Measurements from ENCODE around the gene TANC1. TPM values are rescaled to one million over a fixed set of nuclear protein-coding genes. Genes with fewer than 3 reads are reported as not detected.

TANC1 gene
- total and polyA plus RNA-seq, 7 donors = 3.6 to 74.5 (median 47.0) TPM

- Histone ChIP-seq H3K4me1 (peaks cover 0 to 54% (median 17%) of the 10 kb centered on the region in 4 donors), H3K36me3 (peaks cover 0 to 16% (median 2%) of the 10 kb centered on the region in 4 donors), H3K27me3 (no peaks in the 10 kb centered on the region), H3K27ac (no peak overlapping the region), H3K9me3 (no peaks in the 10 kb centered on the region), H3K4me3 (no peak overlapping the region)
- no peak for DNase-seq
- WGBS, 2 donors = 88 to 97% methylated on average over 5 of the region's 5 CpGs
- TF ChIP-seq EP300 (IDR thresholded peaks at IDR 0.05) = no peak
- TF ChIP-seq, protein P1, sequence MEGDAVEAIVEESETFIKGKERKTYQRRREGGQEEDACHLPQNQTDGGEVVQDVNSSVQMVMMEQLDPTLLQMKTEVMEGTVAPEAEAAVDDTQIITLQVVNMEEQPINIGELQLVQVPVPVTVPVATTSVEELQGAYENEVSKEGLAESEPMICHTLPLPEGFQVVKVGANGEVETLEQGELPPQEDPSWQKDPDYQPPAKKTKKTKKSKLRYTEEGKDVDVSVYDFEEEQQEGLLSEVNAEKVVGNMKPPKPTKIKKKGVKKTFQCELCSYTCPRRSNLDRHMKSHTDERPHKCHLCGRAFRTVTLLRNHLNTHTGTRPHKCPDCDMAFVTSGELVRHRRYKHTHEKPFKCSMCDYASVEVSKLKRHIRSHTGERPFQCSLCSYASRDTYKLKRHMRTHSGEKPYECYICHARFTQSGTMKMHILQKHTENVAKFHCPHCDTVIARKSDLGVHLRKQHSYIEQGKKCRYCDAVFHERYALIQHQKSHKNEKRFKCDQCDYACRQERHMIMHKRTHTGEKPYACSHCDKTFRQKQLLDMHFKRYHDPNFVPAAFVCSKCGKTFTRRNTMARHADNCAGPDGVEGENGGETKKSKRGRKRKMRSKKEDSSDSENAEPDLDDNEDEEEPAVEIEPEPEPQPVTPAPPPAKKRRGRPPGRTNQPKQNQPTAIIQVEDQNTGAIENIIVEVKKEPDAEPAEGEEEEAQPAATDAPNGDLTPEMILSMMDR (IDR thresholded peaks at IDR 0.05) = no peak
- no peak for TF ChIP-seq POLR2A (IDR thresholded peaks at IDR 0.05)
- no peak for TF ChIP-seq POLR2AphosphoS5 (IDR thresholded peaks at IDR 0.05)
- intact Hi-C loops (cut with DNase I) = no loop called here
Measured at GRCh38 chr2:159208438-159208837, 240.0 kb downstream of the TANC1 start.

GRCh38 chr2:159209341-159210306 is 241.2 kb downstream of the TANC1 start:
- peaks cover 0 to 17% (median 5%) of the 10 kb centered on the region in 4 donors for H3K36me3 ChIP-seq
- no peak for DNase-seq
- H3K9me3 ChIP-seq = no peaks in the 10 kb centered on the region
- TF ChIP-seq, protein P1 (IDR thresholded peaks at IDR 0.05) = no peak
- no peak for TF ChIP-seq POLR2AphosphoS5 (IDR thresholded peaks at IDR 0.05)
- no peak for TF ChIP-seq POLR2A (IDR thresholded peaks at IDR 0.05)
- no peak for TF ChIP-seq EP300 (IDR thresholded peaks at IDR 0.05)
- no peaks in the 10 kb centered on the region for H3K27me3 ChIP-seq
- H3K27ac ChIP-seq = peak overlapping the region in 2 of 4 donors; percentile 30 to 62
- intact Hi-C loops (cut with DNase I) = no loop called here
- no peak overlapping the region for H3K4me3 ChIP-seq
- 71 to 74% methylated on average over 15 of the region's 15 CpGs for WGBS, 2 donors
- peaks cover 0 to 45% (median 14%) of the 10 kb centered on the region in 4 donors for H3K4me1 ChIP-seq

GRCh38 chr2:159211447-159212396 is 243.3 kb downstream of the TANC1 start:
- no peak for DNase-seq
- Histone ChIP-seq H3K27ac (peak overlapping the region in 1 of 4 donors; percentile 18), H3K36me3 (peaks cover 0 to 18% (median 13%) of the 10 kb centered on the region in 4 donors)

DNA sequence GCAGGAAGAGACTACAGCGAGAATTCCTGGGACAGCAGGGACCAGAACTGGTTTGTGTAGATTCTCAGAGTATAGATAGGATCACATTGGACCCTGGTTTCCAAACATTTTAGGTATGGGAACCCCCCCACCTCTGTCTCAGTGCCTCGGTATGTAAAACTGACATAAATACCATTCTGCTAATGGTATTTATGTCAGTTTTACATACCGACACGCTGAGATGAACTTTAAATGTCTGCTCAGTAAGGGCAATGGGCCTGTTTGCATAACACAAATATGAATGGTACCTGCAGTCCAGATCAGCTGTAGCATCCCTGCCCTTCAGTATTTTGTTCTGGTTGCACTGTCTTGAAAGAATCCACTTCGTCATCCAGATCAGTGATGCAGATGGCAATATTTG is 244.9 kb downstream of the TANC1 start:
- Histone ChIP-seq H3K27me3 (no peaks in the 10 kb centered on the region), H3K4me3 (no peak overlapping the region), H3K9me3 (no peaks in the 10 kb centered on the region), H3K27ac (no peak overlapping the region), H3K4me1 (peaks cover 0 to 34% (median 14%) of the 10 kb centered on the region in 4 donors), H3K36me3 (peaks cover 0 to 34% (median 22%) of the 10 kb centered on the region in 4 donors)
- intact Hi-C loops (cut with DNase I) = no loop called here
- TF ChIP-seq, protein P1 (IDR thresholded peaks at IDR 0.05) = no peak
- TF ChIP-seq POLR2AphosphoS5 (IDR thresholded peaks at IDR 0.05) (no peak), EP300 (IDR thresholded peaks at IDR 0.05) (no peak)
- WGBS, 2 donors = 92 to 94% methylated on average over 5 of the region's 5 CpGs
- no peak for DNase-seq

More at GRCh38 chr2:159211447-159212396, 243.3 kb downstream of the TANC1 start:
- Histone ChIP-seq H3K9me3 (no peaks in the 10 kb centered on the region), H3K27me3 (no peaks in the 10 kb centered on the region), H3K4me1 (peaks cover 0 to 42% (median 14%) of the 10 kb centered on the region in 4 donors), H3K4me3 (no peak overlapping the region)
- TF ChIP-seq POLR2A (IDR thresholded peaks at IDR 0.05) (no peak), POLR2AphosphoS5 (IDR thresholded peaks at IDR 0.05) (no peak), EP300 (IDR thresholded peaks at IDR 0.05) (no peak)
- TF ChIP-seq, protein P1 (IDR thresholded peaks at IDR 0.05) = no peak
- intact Hi-C loops (cut with DNase I) = no loop called here
- 81 to 91% methylated on average over 14 of the region's 14 CpGs for WGBS, 2 donors

Measured in sigmoid colon (tissue), 7 donors.